ENCODE results near the gene GRB10.

DNA sequence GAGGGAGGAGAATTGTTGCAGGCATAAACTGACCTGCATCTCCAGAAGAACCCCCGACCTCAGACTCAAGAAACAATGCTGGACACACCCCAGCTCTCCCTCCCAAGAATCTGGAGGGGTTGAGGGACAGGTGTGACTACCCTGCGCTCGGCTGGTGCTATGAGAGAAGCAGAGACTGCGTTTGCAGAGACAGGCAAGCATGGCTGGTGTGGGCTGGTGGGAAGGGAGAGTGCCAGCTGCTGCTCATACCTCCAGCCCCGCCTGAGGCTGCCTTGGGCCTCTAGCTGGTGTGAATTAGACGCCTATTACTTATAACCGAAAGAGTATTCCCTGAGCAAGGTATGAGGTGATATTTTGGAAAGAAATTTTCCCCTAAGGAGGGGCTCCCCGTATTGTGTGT, 169.2 kb downstream of the GRB10 start:
- TF ChIP-seq POLR2A (IDR thresholded peaks at IDR 0.05; ENCODE audit: low read length) (no peak), GATA1 (IDR thresholded peaks at IDR 0.05; ENCODE audit: low read depth, low read length) (no peak)

Data from erythroblast (primary cell).